MM.1S (cell line): Measurements from ENCODE around the gene GRHL3.

Source experiments
- CTCF ChIP-seq: fragments of 300-600 bp; sonication (generic); IDR thresholded peaks from 2 replicates; pipeline ENCODE4 v1.5.1; 2016; ENCODE audit warnings: antibody characterized with exemption, low read length, mixed read lengths
- EZH2 ChIP-seq: fragments of 300-600 bp; sonication (generic); optimal IDR thresholded peaks from 2 replicates; pipeline ENCODE3; 2017; ENCODE audit warnings: low read depth, mild to moderate bottlenecking, antibody characterized with exemption, low read length, mixed read lengths
- EZH2phosphoT487 ChIP-seq: fragments of 300-600 bp; sonication (generic); IDR thresholded peaks from 2 replicates; pipeline ENCODE4 v1.6.1; 2018; ENCODE audit warnings: antibody characterized with exemption, low read length

GRCh38 chr1:24275510-24275909 is 43.6 kb upstream of the GRHL3 start:
- TF ChIP-seq EZH2 (no peak), CTCF (no peak), EZH2phosphoT487 (no peak)
